A549 (cell line): Measurements from ENCODE around the gene ATP8A1. TPM values are rescaled to one million over a fixed set of nuclear protein-coding genes. Genes with fewer than 3 reads are reported as not detected.

Experiments used
- ATAC-seq, 2 experiments: fragments of 200-7000 bp in 1 of 2; fragments of >200 bp in 1 of 2; cut with Nextera tagmentation in 1 of 2; cut with Tn5 transposase in 1 of 2; 3 replicates each; pipeline versions ENCODE4 v1.8.0 to v1.9.1; 2018 to 2020; ENCODE audit warnings: mild to moderate bottlenecking in 1 of 2, moderate library complexity in 1 of 2
- CTCF ChIA-PET: fragments of 300-600 bp; sonication (Branson Sonifier 250); formaldehyde crosslinking; extraction: SDS; loops from one replicate; lab custom pipeline; 2021; ENCODE audit warnings: antibody characterized with exemption, inconsistent platforms; lab: Yijun Ruan, JAX
- POLR2A ChIA-PET: fragments of 350-600 bp; formaldehyde crosslinking; extraction: SDS; loops from one replicate; lab custom pipeline; 2021; ENCODE audit warnings: antibody characterized with exemption, inconsistent platforms; lab: Yijun Ruan, JAX
- DNase-seq, 2 experiments: peaks; one replicate each; pipeline versions ENCODE4 v3.0.0 to v3.0.0-alpha.2; 2011 to 2016; ENCODE audit warnings: low read depth in 1 of 2, low spot score in 1 of 2
- FAIRE-seq: peaks from 2 replicates; lab custom pipeline; 2011; peaks lifted over from hg19 to GRCh38; lab: Jason Lieb, UNC
- H3K27ac ChIP-seq, 2 experiments: fragments of >200 bp; sonication (Bioruptor Twin); formaldehyde crosslinking; 3 replicates each; pipeline ENCODE4 v1.5.1; 2016 to 2017
- H3K4me1 ChIP-seq: fragments of >200 bp; sonication (Bioruptor Twin); formaldehyde crosslinking; 3 replicates; pipeline ENCODE4 v1.6.1; 2016
- H3K4me2 ChIP-seq: fragments of >200 bp; sonication (Bioruptor Twin); formaldehyde crosslinking; 3 replicates; pipeline ENCODE4 v1.6.1; 2016
- H3K4me3 ChIP-seq: fragments of >200 bp; sonication (Bioruptor Twin); formaldehyde crosslinking; 3 replicates; pipeline ENCODE4 v1.5.1; 2016
- H3K9me3 ChIP-seq: fragments of >200 bp; sonication (Bioruptor Twin); formaldehyde crosslinking; 3 replicates; pipeline ENCODE4 v1.6.1; 2016
- CBX2 ChIP-seq: fragments of 200-600 bp; sonication (generic); IDR thresholded peaks from 2 replicates; pipeline ENCODE4 v1.6.1; 2016; ENCODE audit warnings: low read depth, mild to moderate bottlenecking, borderline replicate concordance
- EHF ChIP-seq: fragments of 250-450 bp; sonication (Bioruptor Pico); IDR thresholded peaks from 2 replicates; pipeline ENCODE4 v1.5.0; 2020; ENCODE audit warnings: mild to moderate bottlenecking
- ELK1 ChIP-seq: fragments of 150-350 bp; IDR thresholded peaks from 2 replicates; pipeline ENCODE4 v1.6.1; 2014; ENCODE audit warnings: low read depth, mild to moderate bottlenecking, low read length
- ESRRA ChIP-seq: fragments of 150-350 bp; IDR thresholded peaks from 2 replicates; pipeline ENCODE4 v1.6.1; 2014; ENCODE audit warnings: mild to moderate bottlenecking, low read length, borderline replicate concordance
- FOSB ChIP-seq: fragments of 250-450 bp; sonication (Bioruptor Pico); IDR thresholded peaks from 2 replicates; pipeline ENCODE4 v1.5.0; 2020; ENCODE audit warnings: mild to moderate bottlenecking, moderate library complexity
- FOSL2 ChIP-seq, 2 experiments: fragments of 450-650 bp in 1 of 2; fragments of >200 bp in 1 of 2; sonication (Bioruptor Twin) in 1 of 2; formaldehyde crosslinking; IDR thresholded peaks; 2 replicates each; pipeline versions ENCODE4 v1.5.0 to v1.6.1; 2016 to 2020; ENCODE audit warnings: mild to moderate bottlenecking in 1 of 2, moderate library complexity in 1 of 2
- FOXS1 ChIP-seq: fragments of 250-450 bp; sonication (Bioruptor Pico); IDR thresholded peaks from 2 replicates; pipeline ENCODE4 v1.5.0; 2020; ENCODE audit warnings: mild to moderate bottlenecking, moderate library complexity
- HDAC2 ChIP-seq: fragments of 200-600 bp; sonication (generic); IDR thresholded peaks from 2 replicates; pipeline ENCODE4 v1.6.1; 2016
- HOXB13 ChIP-seq: fragments of 250-450 bp; sonication (Bioruptor Pico); IDR thresholded peaks from 2 replicates; pipeline ENCODE4 v1.5.0; 2020; ENCODE audit warnings: low read depth, mild to moderate bottlenecking, moderate library complexity
- MAFK ChIP-seq: fragments of 450-650 bp; IDR thresholded peaks from 2 replicates; pipeline ENCODE4 v1.6.1; 2014; ENCODE audit not compliant: partially characterized antibody
- NFE2L2 ChIP-seq: fragments of 150-350 bp; conservative IDR thresholded peaks from 2 replicates; pipeline ENCODE4 v1.6.1; 2014; ENCODE audit warnings: low read length
- NR3C1 ChIP-seq: fragments of >200 bp; sonication (Bioruptor Twin); formaldehyde crosslinking; IDR thresholded peaks from 3 replicates; pipeline ENCODE4 v1.6.1; 2017
- PBX3 ChIP-seq: IDR thresholded peaks from 2 replicates; pipeline ENCODE4 v1.6.1; 2012
- POLR2AphosphoS2 ChIP-seq: conservative IDR thresholded peaks from 2 replicates; pipeline ENCODE4 v1.6.1; 2012; ENCODE audit warnings: low read length, improper control_type of control experiment, inconsistent platforms
- RAD21 ChIP-seq, 2 experiments: fragments of >200 bp in 1 of 2; sonication (Bioruptor Twin) in 1 of 2; formaldehyde crosslinking in 1 of 2; IDR thresholded peaks in 1 of 2; conservative IDR thresholded peaks in 1 of 2; 2 replicates in 1 of 2; 3 replicates in 1 of 2; pipeline ENCODE4 v1.6.1; 2012 to 2018; ENCODE audit warnings: inconsistent platforms in 1 of 2
- RCOR1 ChIP-seq: fragments of 150-350 bp; IDR thresholded peaks from 2 replicates; pipeline ENCODE4 v1.6.1; 2014; ENCODE audit warnings: antibody characterized with exemption, low read length, low read depth
- REST ChIP-seq: fragments of 200-600 bp; sonication (generic); IDR thresholded peaks from 2 replicates; pipeline ENCODE4 v1.6.1; 2016; ENCODE audit warnings: antibody characterized with exemption, mild to moderate bottlenecking, moderate library complexity
- RNF2 ChIP-seq: fragments of 200-600 bp; sonication (generic); IDR thresholded peaks from 2 replicates; pipeline ENCODE4 v1.6.1; 2016; ENCODE audit warnings: low read depth, mild to moderate bottlenecking, antibody characterized with exemption, moderate library complexity, borderline replicate concordance
- SMC3 ChIP-seq: fragments of >200 bp; sonication (Bioruptor Twin); formaldehyde crosslinking; IDR thresholded peaks from 3 replicates; pipeline ENCODE4 v1.6.1; 2018; ENCODE audit warnings: inconsistent platforms
- TFCP2L1 ChIP-seq: fragments of 250-450 bp; sonication (Bioruptor Pico); IDR thresholded peaks from 2 replicates; pipeline ENCODE4 v1.5.0; 2021; ENCODE audit warnings: mild to moderate bottlenecking
- TP53 ChIP-seq: fragments of 250-450 bp; sonication (Bioruptor Pico); IDR thresholded peaks from 2 replicates; pipeline ENCODE4 v1.5.0; 2021; ENCODE audit warnings: mild to moderate bottlenecking, moderate library complexity
- USF2 ChIP-seq: fragments of 450-650 bp; IDR thresholded peaks from 2 replicates; pipeline ENCODE4 v1.6.1; 2014; ENCODE audit warnings: antibody characterized with exemption
- ZFP36 ChIP-seq: fragments of 450-650 bp; IDR thresholded peaks from 2 replicates; pipeline ENCODE4 v1.6.1; 2014; ENCODE audit warnings: borderline replicate concordance; ENCODE audit not compliant: partially characterized antibody
- WGBS: methylation state at CpG from one replicate; pipeline ENCODE4 v1.1.6; 2017; ENCODE audit errors: missing lambda C conversion rate; 5-methylcytosine and 5-hydroxymethylcytosine counted together
- polyA plus RNA-seq, 4 experiments: library from polyadenylated mRNA; depleted of rRNA in 3 of 4; stranded (reverse); fragments of >200 nt; fragmentation: RNase III in 1 of 4; extraction: RNeasy Plus Mini Kit Qiagen cat#74134 plus additional on column Dnase treatment in 1 of 4; gene quantifications; 2 replicates in 3 of 4; 3 replicates in 1 of 4; pipeline ENCODE4 v1.2.3, GENCODE V29; 2011 to 2017

The ATP8A1 gene
- polyA plus RNA-seq, 2 of the 4 experiments (the other 2 are of a cell fraction), result 0.06 to 0.25 TPM

GRCh38 chr4:42578187-42578586 lies 78.7 kb downstream of the ATP8A1 start:
- H3K4me3 ChIP-seq, result no peak overlapping the region
- TF ChIP-seq POLR2AphosphoS2 (no peak), FOSB (CRISPR knock-in tag) (no peak), TFCP2L1 (CRISPR knock-in tag) (no peak), FOSL2 (IDR thresholded peaks at IDR 0.05) (no peak), FOSL2 (CRISPR knock-in tag; IDR thresholded peaks at IDR 0.05) (no peak), FOXS1 (CRISPR knock-in tag) (no peak), HOXB13 (CRISPR knock-in tag) (no peak), ZFP36 (no peak), RAD21 (conservative IDR thresholded peaks at IDR 0.05 in 1 of 2, IDR thresholded peaks at IDR 0.05 in 1 of 2) (no peak), NR3C1 (no peak), HDAC2 (no peak), RCOR1 (no peak), ELK1 (no peak), TP53 (CRISPR knock-in tag) (no peak), NFE2L2 (no peak), USF2 (no peak), EHF (CRISPR knock-in tag) (no peak), RNF2 (no peak), REST (no peak), PBX3 (no peak), CBX2 (no peak)
- POLR2A ChIA-PET, result no interaction called here
- DNase-seq (no peak), ATAC-seq (no peak), FAIRE-seq (no peak)
- H3K27ac ChIP-seq, result no peak overlapping the region
- H3K4me1 ChIP-seq, result no peaks in the 10 kb centered on the region
- CTCF ChIA-PET, result no interaction called here
- WGBS, result 51% methylated on average over 3 of the region's 3 CpGs
- no peaks in the 10 kb centered on the region for H3K9me3 ChIP-seq
- H3K4me2 ChIP-seq, result no peak overlapping the region

GRCh38 chr4:42574870-42575430 lies 82.0 kb downstream of the ATP8A1 start:
- Histone ChIP-seq H3K9me3 (no peaks in the 10 kb centered on the region), H3K4me3 (no peak overlapping the region), H3K27ac (no peak overlapping the region), H3K4me1 (no peaks in the 10 kb centered on the region), H3K4me2 (no peak overlapping the region)
- no peak for TF ChIP-seq ESRRA
- TF ChIP-seq RCOR1, result no peak
- no peak for TF ChIP-seq ELK1
- TF ChIP-seq FOXS1 (CRISPR knock-in tag), result no peak
- no peak for TF ChIP-seq MAFK
- TF ChIP-seq SMC3, result no peak
- TF ChIP-seq USF2, result no peak
- DNase-seq (no peak), FAIRE-seq (no peak), ATAC-seq (no peak)
- WGBS, result 24% methylated on average over 4 of the region's 4 CpGs
- CTCF ChIA-PET, result no interaction called here
- POLR2A ChIA-PET, result no interaction called here
